ENCODE measurements around the gene VWA2. TPM values are rescaled to one million over a fixed set of nuclear protein-coding genes. Genes with fewer than 3 reads are reported as not detected.

VWA2 gene
- total and polyA plus RNA-seq, 2 donors (not counting 1 experiment from before 2014, with no cell fraction given) = not detected

- Mint-ChIP-seq H3K27me3 (peaks cover 40% of the 10 kb centered on the region), H3K9me3 (ENCODE audit: insufficient read depth) (no peaks in the 10 kb centered on the region), H3K4me3 (no peak overlapping the region), H3K27ac (no peak overlapping the region), H3K4me1 (peaks cover 9% of the 10 kb centered on the region)
- ChIA-PET CTCF (no interaction called here), POLR2A (no interaction called here)
- ATAC-seq (ENCODE audit: low read depth) = no peak
- Histone ChIP-seq H3K4me3 (ENCODE audit: control extremely low read depth in 1 of 5, extremely low read depth in 1 of 5, insufficient read depth in 1 of 5, low read depth in 2 of 5, low read length in 4 of 5) (no peak overlapping the region), H3K27ac (ENCODE audit: low read length in 2 of 2) (no peak overlapping the region), H3K36me3 (replicated peaks in 1 of 2; ENCODE audit: control extremely low read depth in 1 of 2, control insufficient read depth in 1 of 2, extremely low read depth in 1 of 2, insufficient read depth in 2 of 2, low read length in 1 of 2) (no peaks in the 10 kb centered on the region), H2AFZ (ENCODE audit: insufficient read depth, low read depth, low read length, poor library complexity, severe bottlenecking) (no peak overlapping the region), H4K20me1 (ENCODE audit: control insufficient read depth, insufficient read depth, low read length, poor library complexity, severe bottlenecking) (no peaks in the 10 kb centered on the region), H3K9me3 (ENCODE audit: control extremely low read depth in 1 of 3, control insufficient read depth in 2 of 3, insufficient read depth in 1 of 3, low read length in 2 of 3) (no peaks in the 10 kb centered on the region), H3K9ac (ENCODE audit: low read length) (no peak overlapping the region), H3K4me2 (replicated peaks; ENCODE audit: low read depth, low read length, poor library complexity, severe bottlenecking) (no peak overlapping the region), H3K79me2 (ENCODE audit: control insufficient read depth, insufficient read depth, low read length) (no peaks in the 10 kb centered on the region), H3K27me3 (replicated peaks in 1 of 4; ENCODE audit: control extremely low read depth in 1 of 4, control insufficient read depth in 3 of 4, insufficient read depth in 4 of 4, low read length in 3 of 4) (peaks cover 0 to 18% (median 12%) of the 10 kb centered on the region in 4 experiments), H3K4me1 (ENCODE audit: control insufficient read depth in 2 of 2, insufficient read depth in 2 of 2, low read length in 2 of 2) (peaks cover 4 to 9% of the 10 kb centered on the region in 2 donors)
- intact Hi-C loops (cut with micrococcal nuclease) = loop anchor here (10.0 kb wide), 1 partner anchor 429 kb away; no protein-coding TSS in a partner anchor
- no peak for DNase-seq
- TF ChIP-seq CTCF (IDR thresholded peaks at IDR 0.05) (no peak), EZH2 (IDR thresholded peaks at IDR 0.05; ENCODE audit: borderline replicate concordance, insufficient read depth, low read depth, low read length, poor library complexity, severe bottlenecking) (no peak)
These were observed 4.9 kb upstream of the VWA2 start for GRCh38 chr10:114234132-114234531.

GRCh38 chr10:114239994-114240345, 916 bp downstream of the VWA2 start:
- peak overlapping the region; percentile 65 for H2AFZ ChIP-seq (ENCODE audit: insufficient read depth, low read depth, low read length, poor library complexity, severe bottlenecking)
- Mint-ChIP-seq H3K27ac (no peak overlapping the region), H3K4me1 (peaks cover 11% of the 10 kb centered on the region), H3K27me3 (peaks cover 62% of the 10 kb centered on the region), H3K9me3 (ENCODE audit: insufficient read depth) (no peaks in the 10 kb centered on the region), H3K4me3 (peak overlapping the region; percentile 37)
- ATAC-seq (ENCODE audit: low read depth) (no peak), DNase-seq (no peak)
- H3K4me3 ChIP-seq (ENCODE audit: control extremely low read depth in 1 of 5, extremely low read depth in 1 of 5, insufficient read depth in 1 of 5, low read depth in 2 of 5, low read length in 4 of 5) = no peak overlapping the region
- WGBS (ENCODE audit: insufficient coverage) = 70% methylated on average over 4 of the region's 11 CpGs
- no peaks in the 10 kb centered on the region for H3K79me2 ChIP-seq (ENCODE audit: control insufficient read depth, insufficient read depth, low read length)
- no peak overlapping the region for H3K27ac ChIP-seq (ENCODE audit: low read length in 2 of 2)
- H3K4me2 ChIP-seq (replicated peaks; ENCODE audit: low read depth, low read length, poor library complexity, severe bottlenecking) = peak overlapping the region; percentile 76
- TF ChIP-seq EZH2 (IDR thresholded peaks at IDR 0.05; ENCODE audit: borderline replicate concordance, insufficient read depth, low read depth, low read length, poor library complexity, severe bottlenecking) = no peak
- no peak for TF ChIP-seq CTCF (IDR thresholded peaks at IDR 0.05)
- intact Hi-C loops (cut with micrococcal nuclease) = loop anchor here (10.0 kb wide), 1 partner anchor 435 kb away; no protein-coding TSS in a partner anchor
- CTCF ChIA-PET = no interaction called here
- H3K4me1 ChIP-seq (ENCODE audit: control insufficient read depth in 2 of 2, insufficient read depth in 2 of 2, low read length in 2 of 2) = peaks cover 10% of the 10 kb centered on the region in 2 donors
- no peaks in the 10 kb centered on the region for H4K20me1 ChIP-seq (ENCODE audit: control insufficient read depth, insufficient read depth, low read length, poor library complexity, severe bottlenecking)
- no peak overlapping the region for H3K9ac ChIP-seq (ENCODE audit: low read length)
- no peaks in the 10 kb centered on the region for H3K36me3 ChIP-seq (replicated peaks in 1 of 2; ENCODE audit: control extremely low read depth in 1 of 2, control insufficient read depth in 1 of 2, extremely low read depth in 1 of 2, insufficient read depth in 2 of 2, low read length in 1 of 2)
- H3K27me3 ChIP-seq (replicated peaks in 1 of 4; ENCODE audit: control extremely low read depth in 1 of 4, control insufficient read depth in 3 of 4, insufficient read depth in 4 of 4, low read length in 3 of 4) = peaks cover 0 to 39% (median 20%) of the 10 kb centered on the region in 4 experiments
- POLR2A ChIA-PET = no interaction called here
- H3K9me3 ChIP-seq (ENCODE audit: control extremely low read depth in 1 of 3, control insufficient read depth in 2 of 3, insufficient read depth in 1 of 3, low read length in 2 of 3) = no peaks in the 10 kb centered on the region

All from B cell (primary cell).